ENCODE data around the gene PLCB1.

GRCh38 chr20:8690074-8690473 lies 558.0 kb downstream of the PLCB1 start:
- TF ChIP-seq CTCF (IDR thresholded peaks at IDR 0.05) (no peak), POLR2A (IDR thresholded peaks at IDR 0.05) (no peak)

Data from Peyer's patch (tissue), 4 donors.